SHP77 treated with DMSO at 0.1 percent for 48 hours (cell line): Measurements from ENCODE around the gene AUTS2.

Experiments used
- DNase-seq: peaks from one replicate; lab custom pipeline; 2025; lab: John Stamatoyannopoulos, UW

AUTS2 gene

DNA sequence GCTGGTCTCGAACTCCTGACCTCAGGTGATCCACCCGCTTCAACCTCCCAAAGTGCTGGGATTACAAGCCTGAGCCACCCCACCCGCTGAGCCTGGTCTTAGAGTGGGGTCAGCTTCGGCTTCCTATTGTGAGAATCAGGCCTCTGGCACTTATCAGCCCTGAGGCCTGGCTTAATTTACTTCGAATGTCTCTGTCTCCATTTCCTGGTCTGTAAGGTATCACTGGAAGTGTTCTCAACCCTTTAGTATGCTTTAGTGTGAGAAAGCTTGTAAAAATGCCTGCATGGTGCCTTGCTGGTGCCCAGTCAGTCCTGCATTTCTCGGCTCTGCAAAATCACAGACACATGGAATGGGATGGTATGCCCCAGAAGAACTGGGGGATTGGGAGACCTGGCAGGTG is 862.3 kb downstream of the AUTS2 start:
- no peak for DNase-seq

DNA sequence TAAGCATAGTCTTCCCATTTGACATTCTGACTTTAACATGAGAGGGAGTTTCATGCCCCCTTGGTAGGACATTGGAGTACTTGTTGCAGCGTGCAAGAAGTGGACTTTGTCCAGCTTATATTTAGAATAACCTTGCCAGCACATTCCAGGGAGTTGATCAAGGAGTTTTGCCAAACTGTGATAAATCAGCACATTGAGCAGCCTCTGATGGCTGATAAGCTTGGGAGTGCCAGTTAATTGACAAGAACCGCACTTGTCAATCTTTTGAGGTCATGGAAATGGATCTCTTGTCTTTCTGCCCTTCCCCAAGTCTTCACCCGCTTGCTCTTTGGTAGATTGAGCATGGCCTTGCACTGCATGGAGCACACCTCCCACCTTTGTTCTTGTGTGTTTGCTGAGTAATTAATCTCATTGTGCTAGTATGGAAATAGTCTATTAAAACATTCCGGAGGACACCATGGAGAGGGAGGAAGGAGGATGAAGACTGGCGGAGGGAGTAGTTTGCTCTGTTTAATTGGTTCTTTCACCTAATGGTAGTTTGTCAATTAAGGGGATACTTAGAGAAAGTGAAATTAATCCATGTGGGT is 865.2 kb downstream of the AUTS2 start:
- no peak for DNase-seq

DNA sequence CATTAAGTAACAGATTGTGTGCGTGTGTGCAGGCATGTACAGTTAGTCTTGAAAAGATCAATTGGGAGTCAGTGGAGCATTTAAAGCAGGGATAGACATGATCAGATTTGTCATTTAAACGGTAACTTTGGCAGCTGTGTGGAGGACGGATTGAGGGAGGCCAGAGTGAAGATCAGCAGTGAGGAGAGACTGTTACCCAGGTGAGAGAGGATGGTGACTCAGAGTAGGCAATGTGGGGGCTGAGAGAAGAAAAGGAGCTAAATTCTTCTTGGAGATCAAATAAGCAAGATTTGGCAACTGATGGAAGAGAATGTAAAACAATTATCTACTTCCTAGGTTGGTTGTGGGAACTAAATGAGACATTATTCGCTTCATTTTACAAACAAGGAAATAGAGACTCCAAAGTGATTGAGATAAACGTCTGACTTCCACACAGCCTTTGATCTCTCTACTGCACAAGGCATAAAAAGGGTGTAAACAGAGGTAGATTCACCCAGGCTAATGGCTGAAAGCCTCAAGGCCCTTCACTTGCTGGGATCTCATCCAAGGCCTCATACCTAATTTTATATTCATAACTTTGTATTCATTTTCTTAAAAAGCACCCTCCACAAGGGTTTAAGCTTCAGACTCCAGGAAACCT is 868.6 kb downstream of the AUTS2 start:
- DNase-seq: no peak

DNA sequence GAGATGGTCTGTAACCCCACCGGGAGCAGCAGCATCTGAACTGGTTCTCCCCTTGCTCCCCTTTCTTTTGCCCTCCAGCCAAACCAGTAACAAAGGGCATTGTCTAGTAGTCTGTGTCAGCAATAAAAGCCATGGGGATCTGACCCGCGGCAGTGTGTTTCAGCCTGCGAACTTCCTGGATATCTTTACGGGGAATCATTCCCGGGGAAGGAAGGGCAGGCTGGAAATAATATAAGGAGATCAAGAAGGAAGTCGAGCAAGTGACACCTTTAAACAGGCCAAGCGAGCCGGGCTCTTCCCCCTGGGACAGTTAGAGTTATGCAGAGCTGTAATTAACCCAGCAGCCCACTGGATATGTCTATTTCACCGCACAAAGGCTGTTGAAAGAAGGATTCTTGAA is 872.5 kb downstream of the AUTS2 start:
- no peak for DNase-seq

DNA sequence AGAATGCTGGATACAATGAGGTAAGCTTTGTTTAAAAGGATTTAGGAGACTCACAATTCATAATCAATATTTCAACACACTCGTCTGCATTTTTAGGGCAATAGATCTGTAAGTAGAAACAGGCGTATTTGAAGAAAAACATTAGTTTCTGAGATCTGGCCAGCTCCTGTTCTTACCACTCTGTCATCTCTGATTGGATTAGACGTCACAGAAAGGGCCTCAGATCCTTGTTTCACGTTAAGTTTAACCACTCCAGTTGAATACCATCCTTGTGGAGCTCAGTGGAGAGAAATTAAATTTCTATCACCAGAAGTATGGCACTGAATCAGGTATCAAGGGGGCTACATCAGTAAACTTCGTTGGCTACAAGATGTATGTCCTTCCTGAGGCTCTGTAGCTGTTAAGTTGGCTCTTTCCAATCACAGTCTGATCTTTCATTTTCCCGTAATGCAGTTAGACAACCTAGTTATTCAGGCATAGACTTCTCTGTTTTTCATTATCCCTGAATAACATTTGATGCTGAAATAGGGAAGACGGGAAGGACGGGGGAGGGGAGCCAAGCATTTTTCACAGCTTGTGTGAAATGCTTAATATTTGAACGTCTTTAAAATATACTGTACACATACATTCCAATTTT is 874.4 kb downstream of the AUTS2 start:
- DNase-seq: no peak

DNA sequence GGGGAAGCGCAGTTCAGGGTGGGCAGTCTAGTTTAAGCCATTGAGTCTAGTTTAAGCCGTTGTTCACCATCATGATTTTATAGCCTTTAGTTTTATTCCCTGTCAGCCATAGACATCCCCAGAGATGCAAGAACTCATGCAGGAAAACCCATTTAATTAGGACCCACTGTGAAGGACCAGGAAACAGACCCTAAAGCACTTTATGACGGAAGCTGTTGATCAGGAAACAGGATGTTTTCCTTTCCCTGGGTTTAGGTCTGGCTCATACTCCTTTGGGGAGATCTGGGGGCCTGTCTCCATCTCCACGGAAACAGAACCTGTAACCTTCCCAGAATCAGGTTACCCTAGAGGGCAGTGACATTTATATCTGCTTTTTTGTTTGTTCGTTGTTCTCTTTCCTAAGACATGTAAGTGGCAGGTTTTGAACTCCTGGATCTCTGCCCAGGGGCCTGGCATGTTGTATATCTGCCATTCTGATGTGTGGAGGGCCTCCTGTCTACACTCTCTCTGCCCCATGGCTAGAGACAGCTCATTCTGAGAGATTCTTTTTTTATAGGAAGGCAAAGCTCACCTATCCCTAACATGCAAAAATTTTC is 876.5 kb downstream of the AUTS2 start:
- DNase-seq: no peak

DNA sequence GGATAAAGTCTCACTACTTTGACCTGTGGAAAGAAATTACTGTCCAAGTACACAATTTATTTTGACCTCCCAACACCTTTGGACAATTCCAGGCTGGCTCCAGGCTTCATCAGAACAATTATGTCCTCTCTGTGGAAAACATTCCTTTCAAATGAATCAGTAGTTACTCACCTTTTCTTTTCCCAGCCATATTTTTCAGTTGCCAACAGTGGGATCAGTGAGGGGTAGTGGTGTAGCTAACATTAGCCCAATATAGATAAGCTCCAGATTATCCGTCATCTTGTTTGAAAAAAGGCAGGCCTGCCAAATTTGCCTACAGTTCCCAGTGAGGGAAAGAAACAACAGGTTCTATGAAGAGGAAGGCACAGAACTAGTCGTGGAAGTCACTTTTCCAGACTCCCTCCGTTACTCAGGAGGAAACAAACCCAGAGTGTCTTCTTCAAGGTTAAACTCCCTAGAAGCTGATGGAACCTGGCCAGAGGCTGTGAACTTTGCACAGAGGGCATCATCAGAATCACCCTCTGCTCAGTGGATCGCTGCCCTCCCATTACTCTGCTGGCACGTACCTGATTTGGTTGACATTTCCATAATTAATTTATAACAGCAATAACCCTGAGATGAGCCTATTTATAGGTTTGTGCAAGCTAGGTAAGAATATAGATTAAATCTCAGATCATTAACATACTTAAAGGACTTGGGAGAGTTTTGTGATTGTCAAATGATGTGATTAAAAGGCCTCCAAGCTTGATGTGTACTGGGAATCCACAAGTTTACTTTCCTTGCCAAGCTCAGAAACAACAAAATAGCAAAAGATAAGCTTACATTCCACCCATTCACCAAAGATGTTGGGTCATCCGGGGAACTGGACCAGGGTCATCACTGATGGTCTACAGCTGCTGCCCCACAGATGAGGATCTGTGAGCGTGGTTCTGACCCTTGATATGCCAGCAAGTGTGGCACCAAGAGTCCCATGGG is 879.0 kb downstream of the AUTS2 start:
- DNase-seq: no peak

DNA sequence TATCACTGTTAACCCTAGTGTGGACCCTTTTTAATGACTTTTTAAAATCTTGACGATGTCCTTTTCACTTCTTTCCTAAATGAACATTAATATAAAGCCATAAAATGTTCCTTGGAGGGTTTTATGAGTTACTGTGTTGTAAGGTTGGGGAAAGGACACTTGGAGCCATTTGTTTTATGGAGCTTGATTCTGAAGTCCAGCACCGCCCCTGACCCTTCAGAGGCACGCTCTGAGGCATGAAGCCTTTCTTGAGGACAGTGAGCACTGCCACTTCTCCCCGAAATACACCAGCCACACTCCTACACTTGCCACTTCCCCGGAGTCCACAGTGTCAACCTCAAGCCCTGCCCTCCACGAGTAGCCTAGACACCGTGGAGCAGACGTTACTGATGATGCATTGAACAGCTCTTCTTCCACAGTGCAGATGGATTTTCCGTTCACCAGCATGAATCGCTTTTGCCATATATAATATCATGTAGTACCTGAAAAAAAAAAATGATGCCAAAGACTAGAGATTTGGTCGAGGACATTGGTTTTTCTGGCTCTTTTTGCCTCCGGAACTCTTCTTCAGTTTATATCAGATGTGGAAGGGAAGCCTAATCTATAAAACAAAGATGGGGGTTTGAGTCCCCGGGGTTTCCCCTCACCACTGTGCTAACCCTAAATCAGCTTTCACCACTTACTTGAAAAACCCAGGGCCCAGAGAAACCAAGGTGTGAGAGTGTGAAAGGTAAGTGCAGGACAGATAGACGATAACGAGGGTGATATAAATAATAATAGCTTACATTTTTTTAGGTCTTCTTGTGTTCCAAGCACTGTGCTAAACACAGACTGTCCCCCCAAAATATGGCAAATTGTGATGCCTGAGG is 881.1 kb downstream of the AUTS2 start:
- DNase-seq: no peak

DNA sequence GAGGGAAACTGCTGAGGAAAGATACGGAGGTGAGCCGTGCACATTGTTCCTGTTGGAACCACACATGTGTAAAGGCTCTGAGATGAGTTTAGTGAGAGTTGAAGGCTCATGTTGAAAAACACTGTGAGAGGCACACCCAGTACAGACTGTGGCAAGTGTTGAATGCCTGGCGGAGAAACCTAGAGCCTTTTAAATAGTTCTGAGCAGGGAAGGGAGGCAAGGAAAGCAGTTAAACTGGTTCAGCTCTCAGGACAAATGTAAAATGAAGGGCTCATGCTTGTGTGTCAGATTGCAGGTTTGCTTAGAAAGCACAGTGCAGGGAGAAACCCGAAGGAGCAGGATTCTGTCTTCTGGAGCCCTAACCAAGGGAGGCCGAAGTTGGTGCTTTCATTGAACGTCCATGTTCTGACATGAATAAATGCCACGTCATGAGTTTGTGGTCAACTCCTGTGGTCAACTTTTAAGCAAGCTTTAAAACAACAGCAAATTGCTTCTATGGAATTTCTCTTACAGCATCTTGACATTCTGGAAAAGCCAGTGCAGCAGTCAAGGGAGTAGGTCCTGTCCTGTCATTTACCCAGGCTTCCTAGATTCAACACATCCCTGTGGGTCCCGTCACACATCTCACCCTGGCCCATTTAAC is 882.8 kb downstream of the AUTS2 start:
- no peak for DNase-seq

DNA sequence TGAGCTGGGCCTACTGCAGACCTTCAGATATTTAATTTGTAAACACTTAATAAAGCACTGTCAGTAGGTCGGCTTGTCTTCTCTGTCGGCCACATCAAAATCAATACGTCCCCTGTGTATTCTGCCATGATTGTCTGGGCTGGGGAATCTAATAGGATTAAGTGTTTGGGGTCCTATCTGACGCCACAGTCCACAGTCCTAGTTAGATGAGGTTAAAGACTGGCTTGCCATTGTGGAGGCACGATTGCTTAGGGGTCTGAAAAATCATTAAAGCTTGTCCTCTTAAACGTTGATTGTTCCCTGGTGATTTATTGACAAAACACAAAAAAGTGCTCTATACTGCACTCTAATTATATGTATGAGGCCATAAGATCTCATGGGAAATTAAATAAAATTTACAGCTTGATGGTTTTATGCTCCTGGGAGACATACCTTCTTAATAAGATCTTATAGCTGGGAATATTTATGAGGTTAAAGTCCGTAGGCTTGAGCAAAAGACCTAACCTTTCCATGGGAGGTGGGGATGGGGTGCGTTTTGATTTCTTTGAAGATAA is 883.4 kb downstream of the AUTS2 start:
- DNase-seq: no peak

DNA sequence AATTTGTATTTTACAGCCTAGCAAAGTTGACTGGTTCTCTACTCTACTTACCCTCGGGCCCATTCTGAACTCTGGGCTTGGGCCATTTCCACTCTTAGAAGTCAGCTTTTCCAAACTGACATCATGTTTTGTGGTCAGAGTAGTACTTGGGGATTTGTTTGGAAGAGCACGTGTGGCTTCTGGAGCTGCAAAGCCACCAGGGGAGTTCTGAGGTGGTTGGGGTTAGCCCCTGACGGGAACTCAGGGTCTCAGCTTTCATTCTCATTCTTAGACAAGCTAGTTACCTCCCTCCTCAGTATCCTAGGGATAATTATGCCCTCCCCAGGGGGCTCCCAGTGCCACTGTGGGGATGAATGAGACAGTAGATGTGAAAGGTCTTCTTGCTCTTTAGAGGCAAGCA is 886.0 kb downstream of the AUTS2 start:
- no peak for DNase-seq

DNA sequence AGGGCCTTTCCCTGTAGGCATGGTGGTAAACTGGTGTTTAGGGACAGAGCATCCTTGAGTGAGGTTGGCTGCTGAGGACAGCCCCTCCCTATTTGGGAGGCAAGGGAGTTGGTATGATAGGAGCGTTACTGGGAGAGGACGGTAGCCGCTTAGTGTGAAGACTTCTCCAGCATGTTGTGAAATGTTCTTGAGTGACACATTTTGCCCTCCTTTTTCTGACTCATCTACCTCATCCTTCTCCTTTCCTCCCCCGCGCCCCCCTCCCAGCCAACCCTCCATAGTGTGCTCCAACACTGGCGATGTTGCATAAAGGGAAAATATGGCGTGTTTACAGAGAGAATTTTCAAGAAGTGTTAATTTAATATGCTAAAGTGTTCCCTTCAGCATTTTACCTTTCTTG is 888.7 kb downstream of the AUTS2 start:
- no peak for DNase-seq

DNA sequence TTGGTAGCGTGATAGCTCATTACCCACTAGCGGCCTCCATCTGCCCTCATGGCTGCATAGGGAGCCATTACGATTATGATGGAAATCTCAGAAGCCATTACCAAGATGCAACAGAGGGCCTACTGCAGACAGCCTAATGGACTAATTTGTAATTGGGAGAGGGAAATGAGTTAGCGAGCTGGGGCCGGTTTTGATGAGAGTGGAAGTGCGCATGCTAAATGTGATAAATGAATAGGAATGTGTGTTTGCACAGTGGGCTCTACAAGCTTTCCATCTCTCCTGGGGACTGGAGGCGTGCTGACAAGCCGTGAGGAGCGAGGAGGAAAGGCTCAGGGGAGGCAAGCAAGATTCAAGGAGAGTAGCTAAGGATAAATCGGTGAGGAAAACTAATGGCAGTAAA is 889.2 kb downstream of the AUTS2 start:
- no peak for DNase-seq

DNA sequence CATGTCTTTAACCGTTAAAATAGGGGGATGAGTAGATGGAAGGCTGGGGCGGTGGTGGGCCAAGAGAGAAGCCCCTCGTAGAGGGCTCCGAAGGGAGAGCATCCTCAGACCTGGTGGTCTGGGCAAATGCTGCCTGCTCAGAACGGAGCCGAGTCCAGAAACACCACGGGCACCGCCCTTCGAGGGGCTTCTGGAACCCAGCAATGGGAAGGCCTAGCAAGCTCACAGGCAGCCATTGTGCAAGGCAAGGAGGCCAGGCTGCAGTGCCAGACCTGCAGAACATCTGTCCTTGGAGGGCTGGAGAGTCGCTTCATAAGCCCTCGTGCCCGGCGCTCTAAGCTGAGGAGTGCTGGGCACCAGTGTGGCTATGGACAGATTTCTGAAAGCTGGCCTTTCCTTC is 889.6 kb downstream of the AUTS2 start:
- no peak for DNase-seq

DNA sequence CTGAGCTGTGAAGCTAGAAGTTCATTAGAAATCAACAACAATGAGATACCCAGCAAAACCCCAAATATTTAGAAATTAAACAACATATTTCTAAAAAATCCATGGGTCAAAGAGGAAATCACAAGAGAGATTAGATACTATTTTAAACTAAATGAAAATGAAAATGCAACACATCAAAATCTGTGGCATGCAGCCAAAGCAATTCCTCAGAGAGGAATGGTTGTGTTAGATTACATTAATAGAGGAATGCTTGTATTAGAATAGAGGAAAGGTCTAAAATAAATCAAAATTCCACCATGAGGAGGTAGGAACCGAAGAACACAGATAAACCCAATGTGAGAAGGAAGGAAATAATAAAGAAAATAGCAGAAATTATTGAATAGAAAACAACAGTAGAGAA is 891.5 kb downstream of the AUTS2 start:
- DNase-seq: no peak

DNA sequence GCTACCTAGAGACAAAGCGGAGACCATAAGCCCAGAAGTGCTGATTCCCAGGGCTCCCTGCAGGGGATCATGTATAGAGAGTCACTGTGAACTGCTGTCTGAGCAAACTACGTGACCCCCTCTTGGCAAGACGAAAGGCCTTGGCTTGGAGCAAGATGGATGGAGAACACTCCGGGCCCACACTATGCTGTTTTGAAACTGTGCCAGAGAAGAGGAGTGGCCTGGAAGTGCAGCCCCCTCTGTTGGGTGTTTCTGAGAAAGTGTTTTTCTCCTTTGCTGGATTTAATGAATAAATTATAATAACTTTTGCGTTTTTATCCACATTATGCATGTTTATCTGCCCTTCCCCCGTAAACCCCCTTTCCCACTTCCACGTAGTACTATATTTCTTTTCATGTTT is 894.4 kb downstream of the AUTS2 start:
- DNase-seq: no peak

DNA sequence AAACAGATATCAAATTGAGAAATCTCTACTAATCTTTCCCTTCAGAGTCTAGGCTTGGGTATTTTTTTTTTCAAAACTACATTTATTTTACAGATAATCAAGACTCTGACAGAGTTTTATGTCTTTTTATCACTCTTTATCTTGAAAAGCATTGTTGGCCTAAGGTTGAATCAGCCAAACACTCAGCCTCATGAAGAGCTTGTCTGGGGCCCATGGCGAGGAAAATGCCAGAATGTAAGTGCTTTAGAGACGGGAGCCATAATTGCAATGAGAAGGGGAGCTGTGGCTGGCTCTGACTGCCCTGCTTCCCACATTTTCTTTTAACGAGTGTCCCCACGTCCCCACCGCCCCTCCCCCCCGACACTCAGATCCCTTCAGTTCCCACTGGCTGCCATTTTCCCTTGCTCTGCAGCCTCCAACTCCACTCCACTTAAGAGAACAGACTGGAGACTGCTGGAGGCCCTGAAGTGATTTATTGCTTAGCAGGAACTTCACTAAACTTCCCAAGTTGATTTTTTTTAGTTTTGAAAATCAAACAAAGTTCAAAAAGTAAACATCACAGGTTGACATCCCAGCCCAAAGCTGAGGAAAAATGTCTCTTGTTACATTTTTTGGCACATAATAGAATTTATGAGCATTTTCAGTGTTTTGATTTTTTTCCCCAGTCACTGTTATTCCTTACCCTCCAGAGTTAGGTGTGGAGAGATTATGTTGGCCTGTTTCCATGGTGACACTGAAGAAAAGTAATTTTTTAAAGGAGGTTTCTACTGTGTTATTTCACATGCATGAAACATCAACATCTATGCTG is 896.2 kb downstream of the AUTS2 start:
- no peak for DNase-seq

DNA sequence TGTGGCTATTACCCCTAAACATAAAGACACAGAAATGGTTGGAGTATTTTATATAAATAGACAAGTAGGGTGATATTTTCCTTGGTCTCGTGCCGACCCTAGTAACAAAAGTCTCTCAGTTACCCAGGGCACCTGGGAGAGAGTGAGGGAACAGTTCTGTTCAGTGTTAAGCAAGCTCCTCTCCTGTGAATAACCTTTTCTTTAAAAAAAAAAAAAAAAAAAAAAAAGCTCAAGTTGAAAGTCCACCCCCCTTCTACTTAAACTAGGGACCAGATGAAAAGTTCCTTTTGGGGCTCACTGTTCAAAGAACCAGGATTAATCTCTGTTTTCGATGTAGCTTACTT is 896.7 kb downstream of the AUTS2 start:
- no peak for DNase-seq

DNA sequence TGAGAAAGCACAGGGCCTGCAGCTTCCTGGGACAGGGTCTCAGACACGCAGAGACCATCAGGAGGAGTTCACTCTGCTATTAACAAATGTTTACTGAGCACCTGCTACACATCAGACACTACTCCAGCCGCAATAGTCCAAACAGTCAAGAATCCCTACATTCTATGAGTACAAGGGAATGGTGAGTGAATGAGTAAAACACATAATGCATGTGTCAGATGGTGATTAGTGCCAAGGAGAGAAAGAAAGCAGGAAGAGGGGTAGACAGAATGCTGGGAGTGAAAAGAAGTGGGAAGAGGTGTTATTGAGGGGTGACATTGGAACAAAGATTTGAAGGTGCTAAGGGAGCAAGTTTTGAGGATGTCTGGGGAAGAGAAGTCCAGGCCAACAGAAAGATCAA is 899.5 kb downstream of the AUTS2 start:
- DNase-seq: no peak
